NAMALWA (cell line): ENCODE results near the gene LFNG.
A peak's percentile ranks its signal among the peaks of the same experiment; 100 is the strongest.

ENCODE experiments used
- DNase-seq: peaks from one replicate; pipeline ENCODE4 v3.0.0-alpha.2; 2015; ENCODE audit warnings: low spot score

Gene LFNG

DNA sequence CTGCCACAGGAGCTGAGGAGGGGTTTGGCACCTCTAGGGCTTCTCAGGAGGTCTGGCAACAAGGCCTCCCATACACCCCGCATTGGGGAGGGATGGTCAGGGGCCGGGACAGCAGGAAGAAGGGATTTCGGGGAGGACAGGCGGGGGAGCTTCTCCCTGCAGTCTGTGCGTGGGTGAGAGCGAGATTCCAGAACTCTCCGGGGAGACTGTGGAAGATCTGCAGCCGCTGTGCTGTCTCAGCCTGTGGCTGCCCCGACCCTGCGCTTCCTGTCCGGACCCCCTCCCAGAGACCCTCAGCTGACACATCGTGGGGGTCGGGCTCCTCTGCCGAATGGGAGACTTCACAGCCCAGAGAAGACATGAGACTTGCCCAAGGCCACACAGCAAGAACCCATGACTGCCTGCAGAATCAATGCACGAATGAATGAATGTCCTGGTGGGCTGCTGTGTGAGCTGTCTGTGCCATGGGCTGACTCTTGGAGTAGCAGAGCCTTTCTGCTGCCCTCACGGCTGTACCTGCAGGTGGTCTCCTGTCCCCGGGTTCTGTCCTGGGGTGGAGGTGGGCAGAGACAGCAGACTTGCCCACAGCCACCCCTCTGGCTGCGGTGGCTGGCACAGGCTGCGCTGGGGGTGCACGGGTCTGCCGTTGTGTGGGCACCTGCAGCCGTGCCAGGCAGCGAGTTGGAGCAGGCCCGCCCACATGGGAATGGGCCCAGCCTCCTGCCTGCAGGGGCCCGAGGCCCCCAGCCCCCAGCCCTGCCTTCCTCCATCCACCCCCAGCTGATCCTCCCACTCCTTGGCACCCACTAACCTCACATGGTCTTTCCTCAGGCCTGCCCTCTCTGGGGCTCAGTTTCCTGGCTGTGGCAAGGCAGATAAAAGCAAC lies 16.3 kb upstream of the LFNG start:
- peak; percentile 26 for DNase-seq

DNA sequence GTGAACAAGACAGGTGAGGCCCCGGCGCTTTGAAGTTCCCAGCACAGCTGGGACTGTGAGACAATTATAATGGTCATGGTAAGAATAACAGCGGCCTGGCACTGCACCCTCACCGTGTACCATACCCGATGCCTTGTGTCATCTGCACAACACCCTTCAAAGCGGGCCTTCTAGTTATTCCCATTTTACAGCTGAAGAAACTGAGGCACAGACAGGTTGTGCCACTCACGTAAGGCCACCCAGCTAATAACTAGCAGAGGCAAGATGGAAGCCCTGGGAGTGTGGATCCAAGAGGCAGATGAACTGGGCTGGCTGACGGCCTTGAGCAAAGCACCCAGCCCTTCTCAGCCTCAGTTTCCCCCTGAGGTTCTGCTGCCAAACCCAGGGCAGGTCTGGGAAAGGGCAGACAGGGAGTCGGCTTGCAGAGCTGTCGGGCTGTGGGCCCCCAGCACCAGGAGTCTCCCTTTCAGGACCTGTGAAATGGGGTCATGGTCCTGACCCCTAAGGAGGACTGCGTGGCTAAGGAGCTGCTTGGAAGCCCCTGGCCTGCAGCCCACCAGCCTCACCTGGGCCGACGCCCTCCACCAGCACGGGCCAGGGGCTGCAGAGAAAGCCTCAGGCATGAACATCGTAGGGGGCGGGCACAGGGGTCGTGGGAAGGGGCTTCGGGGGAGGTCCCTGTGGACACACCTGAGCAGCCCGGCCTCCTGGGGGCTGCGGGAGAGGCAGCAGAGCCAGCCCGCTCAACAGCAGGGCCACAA lies 15.3 kb upstream of the LFNG start:
- no peak for DNase-seq

DNA sequence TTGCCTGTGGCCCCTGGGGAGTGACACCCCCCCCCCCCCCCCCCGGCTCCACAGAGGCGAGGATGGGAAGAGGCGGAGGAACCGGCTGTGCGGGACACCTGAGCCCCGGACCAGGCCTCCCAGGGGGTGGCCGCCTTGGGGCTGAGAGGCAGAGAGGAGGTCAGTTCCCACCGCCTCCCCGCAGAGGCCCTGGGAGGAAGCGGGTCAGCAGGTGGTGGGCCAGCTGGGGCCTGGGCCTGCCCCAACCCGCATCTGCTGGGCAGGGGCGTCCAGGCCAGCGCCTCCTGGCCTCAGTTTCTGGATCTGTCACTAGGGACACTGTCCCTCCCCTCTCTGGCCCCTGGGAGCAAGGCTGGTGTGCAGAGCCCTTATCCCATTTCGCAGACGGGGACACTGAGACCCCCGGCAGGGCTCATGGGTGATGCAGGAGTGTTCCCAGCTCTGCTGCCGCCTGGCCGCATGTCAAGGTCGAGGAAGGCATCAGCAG lies 14.6 kb upstream of the LFNG start:
- no peak for DNase-seq

DNA sequence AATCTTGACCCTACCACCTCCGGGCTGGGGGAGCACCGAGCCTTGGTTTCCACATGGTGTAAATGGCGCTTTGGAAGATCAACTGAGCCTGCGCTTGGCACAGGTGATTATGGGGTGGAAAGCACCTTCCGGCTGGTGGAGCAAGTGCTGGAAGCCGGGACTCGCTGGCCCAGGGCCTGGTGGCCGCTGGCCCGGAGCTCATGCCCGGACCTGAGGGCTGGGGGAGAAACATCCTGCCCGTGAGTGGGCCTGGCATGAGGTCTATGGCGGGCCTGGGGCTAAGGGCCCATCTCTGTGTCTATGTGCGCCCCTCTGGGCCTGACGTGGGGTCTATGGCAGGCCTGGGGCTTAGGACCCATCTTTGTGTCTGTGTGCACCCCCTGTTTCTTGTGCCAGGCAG lies 14.2 kb upstream of the LFNG start:
- no peak for DNase-seq

- no peak for DNase-seq
Observed at GRCh38 chr7:2507208-2507916, 12.2 kb upstream of the LFNG start.

GRCh38 chr7:2507917-2508306 lies 11.7 kb upstream of the LFNG start:
- DNase-seq = no peak

- peak; percentile 93 for DNase-seq
Observed at GRCh38 chr7:2508327-2509215, 11.0 kb upstream of the LFNG start.

GRCh38 chr7:2509298-2509906 lies 10.2 kb upstream of the LFNG start:
- DNase-seq = no peak

DNA sequence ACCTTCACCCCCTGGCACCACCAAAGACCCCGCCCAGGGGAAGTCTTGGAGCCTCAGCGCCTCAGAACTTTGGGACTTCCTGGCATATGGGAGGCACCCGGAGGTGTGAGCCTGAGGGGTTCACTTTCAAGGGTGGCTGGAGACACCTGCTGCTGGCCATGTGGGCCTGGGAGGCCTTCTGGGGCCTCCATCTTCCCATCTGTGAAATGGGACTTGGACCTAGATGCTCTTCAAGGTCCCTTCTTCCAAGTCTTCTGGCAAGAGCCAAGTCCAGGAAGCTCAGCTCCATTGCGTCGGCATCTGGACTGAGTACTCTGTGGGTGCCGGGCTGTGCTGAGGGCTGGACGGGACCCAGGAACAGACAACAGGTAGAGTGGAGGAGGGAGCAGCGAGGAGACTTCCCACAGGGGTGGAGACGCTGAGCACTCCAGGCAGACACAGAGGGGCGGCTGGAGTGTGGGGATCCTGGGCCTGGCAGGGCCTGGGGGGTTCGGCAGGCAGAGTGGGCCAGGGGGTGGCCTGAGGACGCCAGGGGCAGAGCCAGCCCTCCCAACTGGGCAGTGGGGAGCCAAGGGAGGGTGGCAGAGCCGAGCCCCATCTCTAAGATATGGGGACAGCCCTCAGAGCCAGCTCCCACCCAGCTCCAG lies 9.3 kb upstream of the LFNG start:
- DNase-seq = no peak

DNA sequence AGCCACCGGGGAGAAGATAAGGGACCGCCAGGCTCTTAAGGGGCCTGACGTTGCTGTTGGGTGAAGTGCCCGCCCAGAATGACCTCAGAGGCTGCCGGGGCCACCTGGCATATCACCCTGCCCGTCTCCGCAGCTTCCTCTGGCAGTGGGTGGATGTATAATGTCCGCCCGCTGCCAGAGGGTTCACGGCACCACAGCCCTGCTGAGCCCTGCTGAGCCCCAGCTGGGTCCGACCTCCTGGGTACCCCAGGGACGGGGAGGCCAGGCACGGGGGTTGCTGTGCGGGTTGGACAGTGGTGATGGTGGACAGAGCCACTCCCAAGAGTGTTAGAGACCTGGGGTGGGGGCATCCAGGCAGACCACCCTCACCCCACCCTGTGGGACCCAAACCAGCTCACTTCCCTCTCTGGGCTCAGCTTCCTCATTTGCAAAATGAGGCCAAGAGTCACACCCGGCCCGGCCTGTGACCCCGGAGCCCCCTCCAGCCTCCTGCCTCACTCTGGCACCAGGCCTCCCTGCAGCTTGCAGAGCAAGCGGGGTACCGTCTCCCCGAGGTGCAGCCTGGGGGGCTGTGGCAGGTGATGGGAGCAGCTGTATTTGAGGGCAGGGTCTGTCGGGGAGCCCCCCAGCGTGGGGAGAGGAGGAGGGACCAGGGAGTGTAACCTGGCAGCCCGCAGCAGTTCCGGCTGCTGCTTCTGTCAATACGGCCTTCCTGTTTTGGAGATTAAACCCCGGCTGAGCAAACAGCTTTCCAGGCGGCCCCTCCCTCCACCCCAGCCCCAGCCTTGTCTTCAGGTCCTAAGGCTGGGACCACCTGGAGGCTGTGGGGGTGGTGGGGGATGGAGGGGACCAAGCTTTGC lies 8.4 kb upstream of the LFNG start:
- peak; percentile 93 for DNase-seq

GRCh38 chr7:2511769-2512168 lies 7.8 kb upstream of the LFNG start:
- no peak for DNase-seq

- DNase-seq = peak; percentile 67
Observed at GRCh38 chr7:2512179-2512661, 7.4 kb upstream of the LFNG start.

DNA sequence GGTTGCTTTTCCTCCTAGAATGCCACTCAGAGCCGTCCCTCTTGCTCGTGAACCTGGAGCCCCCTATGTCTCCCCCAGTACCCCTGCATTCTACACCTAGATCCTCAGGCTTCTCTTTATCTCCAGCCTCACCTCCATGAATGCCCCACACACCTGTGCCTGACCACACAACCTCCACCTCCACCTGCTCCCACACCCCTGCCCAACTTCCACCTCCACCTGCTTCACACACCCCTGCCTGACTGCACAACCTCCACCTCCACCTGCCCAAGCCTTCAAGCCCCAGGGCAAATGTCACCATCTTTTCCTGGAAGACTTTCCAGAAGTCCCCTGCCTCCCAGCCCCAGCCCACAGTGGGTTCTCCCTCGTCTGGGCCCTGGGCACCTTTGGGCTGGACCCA lies 6.9 kb upstream of the LFNG start:
- DNase-seq = no peak

DNA sequence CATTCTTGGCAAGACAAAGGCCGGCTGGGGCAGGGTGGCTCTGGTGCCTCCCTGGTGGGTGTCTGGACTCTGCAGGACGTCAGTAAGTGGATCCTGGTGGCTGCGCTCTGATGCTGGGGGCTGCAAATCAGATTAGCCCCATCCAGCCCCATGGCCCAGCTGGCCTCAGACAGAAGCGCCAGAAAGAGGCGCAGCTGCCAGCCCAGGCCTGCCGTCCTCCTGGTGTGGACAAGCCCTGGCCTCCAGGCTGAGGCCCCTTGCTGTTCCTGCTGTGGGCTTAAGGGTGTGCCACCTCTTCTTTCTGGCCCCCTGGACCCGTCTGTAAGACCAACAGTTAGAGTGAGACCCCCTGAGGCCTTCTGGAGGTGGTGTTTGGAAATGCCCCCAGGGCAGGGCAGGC lies 5.9 kb upstream of the LFNG start:
- DNase-seq = no peak

DNA sequence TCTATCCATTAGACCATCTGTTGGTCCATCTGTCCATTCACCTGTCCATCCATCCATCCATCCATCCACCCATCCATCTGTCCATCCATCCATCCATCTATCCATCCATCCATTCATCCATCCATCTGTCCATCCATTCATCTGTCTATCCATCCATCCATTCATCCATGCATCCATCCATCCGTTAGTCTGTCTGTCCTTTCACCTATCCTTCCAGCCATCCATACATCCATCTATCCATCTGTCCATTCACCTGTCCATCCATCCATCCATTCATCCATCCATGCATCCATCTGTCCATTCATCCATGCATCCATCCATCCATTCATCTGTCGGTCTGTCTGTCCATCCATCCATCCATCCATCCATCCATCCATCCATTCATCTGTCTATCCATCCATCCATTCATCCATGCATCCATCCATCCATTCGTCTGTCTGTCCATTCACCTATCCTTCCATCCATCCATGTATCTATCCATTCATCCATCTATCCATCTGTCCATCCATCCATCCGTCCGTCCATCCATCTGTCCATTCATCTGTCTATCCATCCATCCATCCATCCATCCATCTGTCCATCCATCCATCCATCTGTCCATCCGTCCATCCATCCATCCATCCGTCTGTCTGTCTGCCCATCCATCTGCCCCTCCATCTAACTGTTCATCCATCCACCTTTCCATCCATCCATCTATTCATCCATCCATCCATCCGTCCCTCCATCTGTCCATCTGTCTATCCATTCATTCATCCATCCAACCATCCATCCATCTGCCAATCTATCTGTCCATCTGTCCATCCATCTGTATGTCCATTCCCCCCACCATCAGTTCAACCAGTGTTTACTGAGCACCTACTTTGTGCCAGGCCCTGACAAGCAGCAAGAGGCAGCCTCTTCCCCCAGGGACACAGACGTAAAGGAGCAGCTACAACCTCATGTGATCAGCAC lies 4.8 kb upstream of the LFNG start:
- no peak for DNase-seq

DNA sequence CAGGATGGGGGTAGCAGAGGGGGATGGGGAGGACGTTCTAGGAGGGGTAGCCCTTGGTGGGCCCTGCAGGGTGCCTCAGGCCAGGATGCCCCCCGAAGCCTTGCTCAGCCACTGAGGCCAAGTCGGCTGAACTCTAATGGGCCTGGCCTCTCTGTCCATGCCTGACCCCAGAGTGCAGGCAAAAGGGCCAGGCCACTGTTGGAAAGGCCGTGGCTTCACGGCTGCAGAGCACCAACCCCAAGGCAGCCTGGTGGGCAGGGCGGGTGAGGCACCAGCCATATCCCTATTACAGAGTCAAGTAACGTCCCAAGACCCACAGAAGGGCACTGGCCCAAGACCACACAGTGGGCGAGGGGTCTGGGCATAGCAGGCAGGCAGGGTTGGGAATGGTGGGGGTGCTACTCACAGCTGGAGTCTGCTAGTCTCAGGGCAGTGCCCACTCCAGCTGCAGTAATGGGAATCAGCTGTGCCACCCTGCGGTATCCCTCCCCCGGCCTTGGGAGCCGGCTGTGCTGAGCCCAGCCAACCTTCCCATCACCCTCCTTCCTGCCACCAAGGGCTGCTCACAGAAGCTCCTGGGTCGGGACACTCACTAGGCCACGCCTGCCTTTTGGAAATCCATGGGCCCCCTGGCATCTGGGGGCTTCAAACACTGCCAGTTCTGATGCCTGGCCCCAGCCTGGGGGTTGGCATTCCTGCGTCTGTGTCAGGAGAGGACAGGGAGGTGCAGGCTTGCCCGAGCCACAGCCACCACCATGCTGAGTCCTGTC lies 4.0 kb upstream of the LFNG start:
- no peak for DNase-seq

DNA sequence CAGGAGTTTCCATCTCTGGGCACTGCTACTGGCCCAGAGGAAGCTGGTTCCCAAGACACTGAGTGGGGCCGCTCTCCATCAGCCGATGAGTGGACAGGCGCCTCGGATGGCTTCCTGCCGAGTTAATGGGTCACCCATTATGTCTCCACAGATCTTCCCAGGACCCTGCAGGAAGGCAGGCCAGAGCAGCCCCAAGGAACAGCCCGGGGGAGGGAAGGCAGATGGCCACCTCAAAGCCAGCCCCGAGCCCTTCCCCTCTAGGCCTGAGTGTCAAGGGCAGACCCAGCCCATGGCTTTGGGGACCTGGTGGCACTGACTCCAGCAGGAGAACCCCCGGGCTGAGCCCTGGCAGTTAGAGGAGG lies 3.4 kb upstream of the LFNG start:
- DNase-seq = no peak

DNA sequence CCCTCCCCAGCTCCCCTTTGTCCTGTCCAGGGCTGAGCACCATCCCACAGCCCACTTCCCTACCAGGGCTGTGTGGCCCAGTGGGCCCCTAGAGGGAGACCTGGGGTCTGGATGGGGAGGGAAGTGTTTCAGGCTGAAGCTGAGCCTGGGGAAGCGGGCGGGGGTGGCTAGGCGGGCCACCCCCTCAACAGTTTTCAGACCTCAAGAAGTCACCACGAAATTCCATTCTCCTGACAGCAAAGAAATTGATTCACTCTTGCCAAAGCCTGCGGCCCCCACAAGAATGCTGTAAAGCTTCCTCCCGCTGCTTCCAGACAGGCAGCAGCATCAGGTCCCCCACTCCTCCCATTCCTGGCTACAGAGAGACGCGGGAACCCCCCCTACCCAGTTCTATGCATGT lies 2.5 kb upstream of the LFNG start:
- DNase-seq = no peak
